HUES48 (cell line): ENCODE results near the gene DACT3.

ENCODE experiments used
- H3K27ac ChIP-seq: one replicate; pipeline ENCODE4 v1.7.0; 2013; ENCODE audit warnings: low read depth, low read length, inconsistent platforms
- H3K27me3 ChIP-seq: 2 replicates; pipeline ENCODE4 v1.6.1; 2013; ENCODE audit warnings: mild to moderate bottlenecking, low read length; ENCODE audit not compliant: control insufficient read depth, insufficient read depth
- H3K36me3 ChIP-seq: 2 replicates; pipeline ENCODE4 v1.6.1; 2013; ENCODE audit warnings: low read length; ENCODE audit not compliant: control insufficient read depth, insufficient read depth
- H3K4me1 ChIP-seq: 2 replicates; pipeline ENCODE4 v1.6.1; 2013; ENCODE audit warnings: mild to moderate bottlenecking, low read length; ENCODE audit not compliant: control insufficient read depth, insufficient read depth
- H3K4me3 ChIP-seq: 2 replicates; pipeline ENCODE4 v1.5.1; 2013; ENCODE audit warnings: mild to moderate bottlenecking, low read depth, low read length
- H3K9ac ChIP-seq: 2 replicates; pipeline ENCODE4 v1.6.1; 2013; ENCODE audit warnings: mild to moderate bottlenecking, low read depth, low read length, moderate library complexity
- H3K9me3 ChIP-seq: 2 replicates; pipeline ENCODE4 v1.6.1; 2013; ENCODE audit warnings: low read length; ENCODE audit not compliant: control insufficient read depth, insufficient read depth

The DACT3 gene

GRCh38 chr19:46609511-46610412 is 51.2 kb downstream of the DACT3 start:
- H3K9me3 ChIP-seq = no peaks in the 10 kb centered on the region
- peaks cover 50% of the 10 kb centered on the region for H3K36me3 ChIP-seq
- no peak overlapping the region for H3K9ac ChIP-seq
- no peak overlapping the region for H3K4me3 ChIP-seq
- no peak overlapping the region for H3K27ac ChIP-seq
- no peaks in the 10 kb centered on the region for H3K4me1 ChIP-seq
- no peaks in the 10 kb centered on the region for H3K27me3 ChIP-seq

DNA sequence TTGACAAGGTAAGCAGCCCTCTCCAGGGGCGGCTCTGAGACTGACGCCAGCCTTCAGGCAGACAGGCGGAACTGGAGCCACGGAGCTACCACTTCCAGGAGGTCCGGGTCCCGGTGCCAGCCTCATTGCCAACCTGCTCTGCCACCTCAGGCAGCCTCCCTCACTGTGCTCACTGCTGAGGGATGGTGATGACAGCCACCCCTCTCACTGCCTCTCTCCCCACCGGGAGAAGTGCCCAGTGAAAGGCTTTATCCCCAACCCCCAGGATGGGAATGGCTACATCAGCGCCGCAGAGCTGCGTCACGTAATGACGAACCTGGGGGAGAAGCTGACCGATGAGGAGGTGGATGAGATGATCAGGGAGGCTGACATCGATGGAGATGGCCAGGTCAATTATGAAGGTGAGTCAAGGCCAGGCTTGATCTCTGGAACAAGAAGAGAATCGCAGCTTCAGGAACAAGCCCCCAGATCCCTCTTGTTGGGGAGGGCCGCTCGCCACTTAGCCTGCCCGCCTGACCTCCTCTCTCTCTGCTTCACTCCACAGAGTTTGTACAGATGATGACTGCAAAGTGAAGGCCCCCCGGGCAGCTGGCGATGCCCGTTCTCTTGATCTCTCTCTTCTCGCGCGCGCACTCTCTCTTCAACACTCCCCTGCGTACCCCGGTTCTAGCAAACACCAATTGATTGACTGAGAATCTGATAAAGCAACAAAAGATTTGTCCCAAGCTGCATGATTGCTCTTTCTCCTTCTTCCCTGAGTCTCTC is 52.2 kb downstream of the DACT3 start:
- H3K4me3 ChIP-seq = no peak overlapping the region
- H3K9me3 ChIP-seq = no peaks in the 10 kb centered on the region
- peaks cover 50% of the 10 kb centered on the region for H3K36me3 ChIP-seq
- no peaks in the 10 kb centered on the region for H3K27me3 ChIP-seq
- H3K4me1 ChIP-seq = 0 out of 2 replicates have a peak, but pooled peaks cover 3% of the 10 kb centered on the region
- H3K9ac ChIP-seq = no peak overlapping the region
- H3K27ac ChIP-seq = no peak overlapping the region

DNA sequence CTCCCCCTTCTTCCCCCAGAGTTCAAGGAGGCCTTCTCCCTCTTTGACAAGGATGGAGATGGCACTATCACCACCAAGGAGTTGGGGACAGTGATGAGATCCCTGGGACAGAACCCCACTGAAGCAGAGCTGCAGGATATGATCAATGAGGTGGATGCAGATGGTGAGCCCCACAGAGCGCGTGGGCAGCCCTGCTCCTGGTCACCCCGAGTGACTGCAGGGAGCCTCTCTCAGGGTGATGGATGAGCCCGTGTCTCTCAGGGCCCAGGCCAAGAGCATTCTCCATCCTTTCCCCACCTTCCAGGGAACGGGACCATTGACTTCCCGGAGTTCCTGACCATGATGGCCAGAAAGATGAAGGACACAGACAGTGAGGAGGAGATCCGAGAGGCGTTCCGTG is 52.8 kb downstream of the DACT3 start:
- peaks cover 50% of the 10 kb centered on the region for H3K36me3 ChIP-seq
- H3K4me1 ChIP-seq = 0 out of 2 replicates have a peak, but pooled peaks cover 3% of the 10 kb centered on the region
- no peak overlapping the region for H3K9ac ChIP-seq
- no peak overlapping the region for H3K27ac ChIP-seq
- no peak overlapping the region for H3K4me3 ChIP-seq
- no peaks in the 10 kb centered on the region for H3K9me3 ChIP-seq
- no peaks in the 10 kb centered on the region for H3K27me3 ChIP-seq

DNA sequence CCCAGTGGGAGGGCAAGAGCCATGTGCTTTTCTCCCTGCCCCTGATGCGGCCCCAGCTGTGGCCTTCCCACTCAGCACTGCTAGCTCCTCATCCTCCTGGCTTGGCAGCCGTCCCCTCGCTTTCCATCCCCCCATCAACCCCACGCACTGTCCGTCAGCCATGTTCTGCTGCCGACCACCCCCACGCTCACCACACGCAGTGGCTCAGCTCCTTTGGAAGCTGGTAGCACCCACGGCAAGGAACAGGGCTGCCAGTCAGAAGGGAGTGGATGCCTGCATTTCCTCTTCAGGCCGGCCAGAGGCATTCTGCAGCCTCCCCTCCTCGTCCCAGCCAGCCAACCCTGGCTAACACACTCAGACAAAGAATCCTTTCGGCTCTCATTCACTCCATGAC is 53.5 kb downstream of the DACT3 start:
- Histone ChIP-seq H3K27ac (no peak overlapping the region), H3K9me3 (no peaks in the 10 kb centered on the region), H3K9ac (no peak overlapping the region), H3K27me3 (no peaks in the 10 kb centered on the region), H3K36me3 (peaks cover 50% of the 10 kb centered on the region), H3K4me1 (peaks cover 9% of the 10 kb centered on the region), H3K4me3 (no peak overlapping the region)

- Histone ChIP-seq H3K9ac (no peak overlapping the region), H3K27ac (no peak overlapping the region), H3K27me3 (no peaks in the 10 kb centered on the region), H3K9me3 (no peaks in the 10 kb centered on the region), H3K4me3 (no peak overlapping the region), H3K36me3 (peaks cover 50% of the 10 kb centered on the region), H3K4me1 (peaks cover 10% of the 10 kb centered on the region)
These were observed 54.1 kb downstream of the DACT3 start for GRCh38 chr19:46606681-46607447.

- Histone ChIP-seq H3K9me3 (no peaks in the 10 kb centered on the region), H3K4me3 (no peak overlapping the region), H3K36me3 (peaks cover 50% of the 10 kb centered on the region), H3K27me3 (no peaks in the 10 kb centered on the region), H3K27ac (no peak overlapping the region), H3K4me1 (peaks cover 10% of the 10 kb centered on the region), H3K9ac (no peak overlapping the region)
These were observed 55.0 kb downstream of the DACT3 start for GRCh38 chr19:46606019-46606418.

- H3K9me3 ChIP-seq = no peaks in the 10 kb centered on the region
- peaks cover 10% of the 10 kb centered on the region for H3K4me1 ChIP-seq
- H3K27ac ChIP-seq = no peak overlapping the region
- H3K9ac ChIP-seq = no peak overlapping the region
- peaks cover 50% of the 10 kb centered on the region for H3K36me3 ChIP-seq
- no peaks in the 10 kb centered on the region for H3K27me3 ChIP-seq
- H3K4me3 ChIP-seq = no peak overlapping the region
These were observed 55.6 kb downstream of the DACT3 start for GRCh38 chr19:46605356-46605821.

DNA sequence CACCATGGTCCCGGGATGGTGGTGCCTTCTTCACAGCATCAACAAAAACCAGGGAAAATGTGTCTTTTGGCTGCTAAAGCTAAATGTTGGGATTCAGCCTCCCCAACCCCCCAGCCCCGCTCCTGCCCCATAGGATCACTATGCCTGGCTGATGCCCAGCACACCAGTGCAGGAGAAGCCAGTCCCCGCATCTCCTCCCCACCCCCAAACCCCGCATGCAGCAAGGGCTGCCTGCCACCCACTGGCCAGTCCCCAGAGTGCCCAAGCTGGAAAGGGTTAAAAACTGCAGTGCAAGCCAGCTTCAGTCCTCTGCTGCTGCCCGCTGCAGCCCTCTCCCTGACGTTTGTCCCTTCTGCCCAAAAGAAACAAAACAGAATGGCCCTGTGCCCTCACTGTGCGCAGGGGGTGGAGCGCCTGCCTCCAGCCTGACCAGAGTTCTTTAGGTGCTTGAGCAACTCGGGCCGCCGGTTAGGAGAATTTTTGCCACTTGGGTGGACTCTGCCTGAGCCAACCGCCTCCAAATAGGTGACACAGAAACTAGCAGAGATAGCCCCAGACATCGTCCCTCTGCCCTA is 56.1 kb downstream of the DACT3 start:
- no peaks in the 10 kb centered on the region for H3K9me3 ChIP-seq
- no peak overlapping the region for H3K27ac ChIP-seq
- peaks cover 49% of the 10 kb centered on the region for H3K36me3 ChIP-seq
- no peaks in the 10 kb centered on the region for H3K27me3 ChIP-seq
- no peak overlapping the region for H3K4me3 ChIP-seq
- H3K4me1 ChIP-seq = peaks cover 10% of the 10 kb centered on the region
- no peak overlapping the region for H3K9ac ChIP-seq

DNA sequence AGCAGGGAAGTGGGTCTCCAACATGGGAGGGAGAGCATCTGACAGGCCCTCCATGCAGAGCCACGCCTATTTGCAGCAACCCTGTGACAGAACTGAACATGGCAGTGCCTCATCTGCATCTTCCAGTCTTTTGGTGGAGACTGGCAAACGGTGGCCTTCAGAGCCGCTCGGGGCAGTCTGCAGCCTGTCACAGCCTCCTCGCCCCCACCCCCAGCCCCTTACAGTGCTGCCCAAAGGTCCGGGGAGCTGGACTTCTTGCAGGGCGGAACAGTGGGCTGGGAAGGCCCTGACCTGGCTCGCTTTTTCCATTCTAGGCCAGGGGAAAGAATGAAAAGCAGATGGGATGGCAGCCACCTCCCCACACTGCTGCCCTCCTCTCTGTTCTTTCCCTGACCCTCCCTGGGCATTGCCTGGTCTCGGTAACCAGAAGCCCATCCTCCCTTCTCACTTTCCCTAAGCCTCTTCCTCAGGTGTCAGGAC is 57.2 kb downstream of the DACT3 start:
- H3K27me3 ChIP-seq = no peaks in the 10 kb centered on the region
- H3K4me1 ChIP-seq = peaks cover 10% of the 10 kb centered on the region
- no peak overlapping the region for H3K27ac ChIP-seq
- peaks cover 39% of the 10 kb centered on the region for H3K36me3 ChIP-seq
- H3K4me3 ChIP-seq = 0 out of 2 replicates have a peak overlapping the region, but pooled peaks have one; percentile 11
- H3K9ac ChIP-seq = no peak overlapping the region
- no peaks in the 10 kb centered on the region for H3K9me3 ChIP-seq

GRCh38 chr19:46603195-46603637 is 57.8 kb downstream of the DACT3 start:
- Histone ChIP-seq H3K9ac (no peak overlapping the region), H3K9me3 (no peaks in the 10 kb centered on the region), H3K4me1 (peaks cover 10% of the 10 kb centered on the region), H3K36me3 (peaks cover 33% of the 10 kb centered on the region), H3K4me3 (peak overlapping the region; percentile 79; the same call in 1 of the 2 replicates), H3K27ac (peak overlapping the region; percentile 63), H3K27me3 (no peaks in the 10 kb centered on the region)
